HS-27A (cell line): ENCODE measurements around the gene SHOX.
"Not testable (repeated sequence)": the region's sequence is repeated elsewhere in the genome, so short reads cannot be mapped to it uniquely, and the experiment has no call there.

ENCODE experiments used
- DNase-seq: peaks from one replicate; pipeline ENCODE4 v3.0.0-alpha.2; 2012; ENCODE audit warnings: low read depth, missing footprints

The SHOX gene

DNA sequence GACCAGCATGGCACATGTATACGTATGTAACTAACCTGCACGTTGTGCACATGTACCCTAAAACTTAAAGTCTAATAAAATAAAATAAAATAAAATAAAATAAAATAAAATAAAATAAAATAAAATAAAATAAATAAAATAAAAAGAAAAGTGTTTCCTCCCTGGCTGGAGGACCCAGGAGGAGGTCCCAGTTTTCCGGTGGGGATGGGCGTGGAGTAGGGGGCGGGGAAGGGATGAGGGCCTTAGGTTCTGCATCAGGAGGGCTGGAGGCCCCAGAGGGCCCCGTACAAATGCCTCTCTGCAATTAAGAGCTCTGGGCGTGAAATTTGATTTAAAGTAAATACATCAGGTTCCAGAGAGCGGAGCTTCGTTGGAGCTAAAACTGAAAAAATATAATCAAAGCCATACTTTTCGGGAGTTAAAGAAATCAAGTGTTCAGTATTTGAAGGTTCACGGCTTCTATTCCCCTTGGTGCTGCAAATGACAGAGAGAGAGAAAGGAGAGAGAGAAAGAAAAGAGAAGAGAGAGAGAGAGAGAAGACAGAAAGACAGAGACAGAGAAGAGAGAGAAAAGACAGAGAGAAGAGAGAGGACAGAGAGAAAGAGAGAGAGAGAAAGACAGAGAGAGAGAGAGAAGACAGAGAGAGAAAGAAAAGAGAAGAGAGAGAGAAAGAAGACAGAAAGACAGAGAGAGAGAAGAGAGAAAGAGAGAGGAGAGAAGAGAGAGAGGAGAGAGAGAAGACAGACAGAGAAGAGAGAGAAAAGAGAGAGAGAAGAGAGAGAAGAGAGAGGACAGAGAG, 8.7 kb upstream of the SHOX start:
- DNase-seq: no peak

DNA sequence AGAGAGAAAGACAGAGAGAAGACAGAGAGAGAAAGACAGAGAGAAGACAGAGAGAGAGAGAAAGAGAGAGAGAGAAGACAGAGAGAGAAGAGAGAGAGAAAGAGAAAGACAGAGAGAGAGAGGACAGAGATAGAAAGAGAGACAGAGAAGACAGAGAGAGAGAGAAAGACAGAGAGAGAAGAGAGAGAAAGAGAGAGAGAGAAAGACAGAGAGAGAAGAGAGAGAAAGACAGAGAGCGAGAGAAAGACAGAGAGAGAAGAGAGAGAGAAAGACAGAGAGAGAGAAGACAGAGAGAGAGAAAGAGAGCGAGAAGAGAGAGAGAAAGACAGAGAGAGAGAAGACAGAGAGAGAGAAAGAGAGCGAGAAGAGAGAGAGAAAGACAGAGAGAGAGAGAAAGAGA, 7.8 kb upstream of the SHOX start:
- DNase-seq: not testable (repeated sequence)

- DNase-seq: no peak
Observed at GRCh38 chrX:623268-623598, 7.4 kb upstream of the SHOX start.

- DNase-seq: no peak
Observed at GRCh38 chrX:623599-624315, 6.8 kb upstream of the SHOX start.

GRCh38 chrX:625137-625691, 5.4 kb upstream of the SHOX start:
- no peak for DNase-seq

DNA sequence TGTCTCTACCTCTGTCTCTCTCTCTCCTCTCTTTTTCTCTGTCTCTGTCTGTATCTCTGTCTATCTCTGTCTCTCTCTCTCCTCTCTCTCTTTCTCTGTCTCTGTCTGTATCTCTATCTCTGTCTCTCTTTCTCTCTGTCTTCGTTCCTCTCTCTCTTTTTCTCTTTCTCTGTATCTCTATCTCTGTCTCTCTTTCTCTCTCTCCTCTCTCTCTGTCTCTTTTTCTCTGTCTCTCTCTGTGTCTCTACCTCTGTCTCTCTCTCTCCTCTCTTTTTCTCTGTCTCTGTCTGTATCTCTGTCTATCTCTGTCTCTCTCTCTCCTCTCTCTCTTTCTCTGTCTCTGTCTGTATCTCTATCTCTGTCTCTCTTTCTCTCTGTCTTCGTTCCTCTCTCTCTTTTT, 4.5 kb upstream of the SHOX start:
- not testable (repeated sequence) for DNase-seq

DNA sequence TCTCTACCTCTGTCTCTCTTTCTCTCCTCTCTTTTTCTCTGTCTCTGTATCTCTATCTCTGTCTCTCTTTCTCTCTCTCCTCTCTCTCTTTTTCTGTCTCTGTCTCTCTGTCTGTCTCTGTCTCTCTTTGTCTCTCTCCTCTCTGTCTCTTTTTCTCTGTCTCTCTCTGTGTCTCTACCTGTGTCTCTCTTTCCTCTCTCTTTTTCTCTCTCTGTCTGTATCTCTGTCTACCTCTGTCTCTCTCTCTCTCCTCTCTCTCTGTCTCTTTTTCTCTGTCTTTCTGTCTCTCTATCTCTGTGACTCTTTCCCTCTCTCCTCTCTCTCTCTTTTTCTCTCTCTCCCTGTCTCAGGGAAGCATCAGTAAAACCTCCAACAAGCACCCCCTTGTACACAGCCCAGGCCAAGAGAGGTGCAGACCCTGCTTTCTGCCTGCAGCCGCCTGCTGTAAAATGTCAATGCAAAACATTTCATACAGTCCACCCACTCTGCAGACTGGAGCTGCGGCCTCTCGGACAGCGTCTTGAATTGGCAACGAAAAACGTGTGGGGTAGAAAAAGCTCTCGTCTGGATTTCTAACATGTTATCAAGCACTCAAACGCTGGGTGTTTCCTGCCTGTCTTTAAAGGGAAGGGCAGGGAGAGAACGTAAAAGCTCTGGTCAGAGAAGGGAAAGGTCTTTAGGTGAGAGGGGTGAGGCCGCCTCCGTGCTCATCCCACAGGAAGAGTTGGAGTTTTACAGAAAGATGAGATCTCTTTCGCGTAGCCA, 3.7 kb upstream of the SHOX start:
- no peak for DNase-seq

DNA sequence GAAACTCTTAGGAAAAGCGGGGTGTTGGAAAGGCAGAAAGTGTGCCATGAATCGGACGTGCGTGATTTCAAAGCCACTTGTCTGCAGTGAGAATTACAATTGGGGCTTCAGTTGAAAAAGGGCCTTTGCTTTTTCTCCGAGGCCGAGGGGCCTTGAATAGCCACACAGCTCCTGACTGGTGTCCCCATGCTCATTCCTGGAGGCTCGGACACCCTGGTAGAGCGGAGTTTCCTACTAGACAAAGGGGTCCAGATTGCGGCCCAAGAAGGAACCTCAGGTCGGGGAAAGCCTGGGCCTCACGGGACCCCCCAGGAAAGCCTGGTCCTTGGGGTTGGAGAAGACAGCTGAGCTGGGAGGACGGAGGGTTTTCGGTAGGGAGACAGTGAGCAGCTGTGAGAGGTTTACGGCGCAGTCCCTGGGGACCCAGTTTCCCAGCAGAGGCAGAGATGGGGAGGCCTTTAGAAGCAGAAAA, 3.0 kb upstream of the SHOX start:
- DNase-seq: no peak

DNA sequence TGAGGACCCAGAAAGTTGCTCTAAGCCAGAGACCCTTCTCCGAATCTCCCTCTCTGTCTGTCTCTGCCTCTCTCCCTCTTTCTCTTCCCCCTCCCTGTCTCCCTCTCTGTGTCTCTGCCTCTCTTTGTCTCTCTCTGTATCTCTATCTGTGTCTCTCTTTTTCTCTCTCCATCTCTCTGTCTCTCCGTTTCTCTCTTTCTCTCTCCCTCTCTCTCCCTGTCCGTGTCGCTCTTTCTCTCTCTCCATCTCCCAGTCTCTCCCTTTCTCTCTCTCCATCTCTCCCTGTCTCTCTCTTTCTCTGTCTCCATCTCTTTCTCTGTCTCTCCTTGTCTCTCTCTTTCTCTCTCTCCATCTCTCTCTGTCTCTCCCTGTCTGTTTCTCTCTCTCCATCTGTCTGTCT, 2.6 kb upstream of the SHOX start:
- DNase-seq: no peak

GRCh38 chrX:629230-630006, 1.2 kb upstream of the SHOX start:
- no peak for DNase-seq

DNA sequence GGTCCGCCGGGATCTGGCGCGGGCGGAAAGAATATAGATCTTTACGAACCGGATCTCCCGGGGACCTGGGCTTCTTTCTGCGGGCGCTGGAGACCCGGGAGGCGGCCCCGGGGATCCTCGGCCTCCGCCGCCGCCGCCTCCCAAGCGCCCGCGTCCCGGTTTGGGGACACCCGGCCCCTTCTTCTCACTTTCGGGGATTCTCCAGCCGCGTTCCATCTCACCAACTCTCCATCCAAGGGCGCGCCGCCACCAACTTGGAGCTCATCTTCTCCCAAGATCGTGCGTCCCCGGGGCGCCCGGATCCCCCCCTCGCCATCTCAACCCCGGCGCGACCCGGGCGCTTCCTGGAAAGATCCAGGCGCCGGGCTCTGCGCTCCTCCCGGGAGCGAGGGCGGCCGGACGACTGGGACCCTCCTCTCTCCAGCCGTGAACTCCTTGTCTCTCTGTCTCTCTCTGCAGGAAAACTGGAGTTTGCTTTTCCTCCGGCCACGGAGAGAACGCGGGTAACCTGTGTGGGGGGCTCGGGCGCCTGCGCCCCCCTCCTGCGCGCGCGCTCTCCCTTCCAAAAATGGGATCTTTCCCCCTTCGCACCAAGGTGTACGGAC, 482 bp upstream of the SHOX start:
- no peak for DNase-seq

GRCh38 chrX:631802-632365, 1.3 kb downstream of the SHOX start:
- DNase-seq: no peak

GRCh38 chrX:632366-633042, 1.9 kb downstream of the SHOX start:
- no peak for DNase-seq

DNA sequence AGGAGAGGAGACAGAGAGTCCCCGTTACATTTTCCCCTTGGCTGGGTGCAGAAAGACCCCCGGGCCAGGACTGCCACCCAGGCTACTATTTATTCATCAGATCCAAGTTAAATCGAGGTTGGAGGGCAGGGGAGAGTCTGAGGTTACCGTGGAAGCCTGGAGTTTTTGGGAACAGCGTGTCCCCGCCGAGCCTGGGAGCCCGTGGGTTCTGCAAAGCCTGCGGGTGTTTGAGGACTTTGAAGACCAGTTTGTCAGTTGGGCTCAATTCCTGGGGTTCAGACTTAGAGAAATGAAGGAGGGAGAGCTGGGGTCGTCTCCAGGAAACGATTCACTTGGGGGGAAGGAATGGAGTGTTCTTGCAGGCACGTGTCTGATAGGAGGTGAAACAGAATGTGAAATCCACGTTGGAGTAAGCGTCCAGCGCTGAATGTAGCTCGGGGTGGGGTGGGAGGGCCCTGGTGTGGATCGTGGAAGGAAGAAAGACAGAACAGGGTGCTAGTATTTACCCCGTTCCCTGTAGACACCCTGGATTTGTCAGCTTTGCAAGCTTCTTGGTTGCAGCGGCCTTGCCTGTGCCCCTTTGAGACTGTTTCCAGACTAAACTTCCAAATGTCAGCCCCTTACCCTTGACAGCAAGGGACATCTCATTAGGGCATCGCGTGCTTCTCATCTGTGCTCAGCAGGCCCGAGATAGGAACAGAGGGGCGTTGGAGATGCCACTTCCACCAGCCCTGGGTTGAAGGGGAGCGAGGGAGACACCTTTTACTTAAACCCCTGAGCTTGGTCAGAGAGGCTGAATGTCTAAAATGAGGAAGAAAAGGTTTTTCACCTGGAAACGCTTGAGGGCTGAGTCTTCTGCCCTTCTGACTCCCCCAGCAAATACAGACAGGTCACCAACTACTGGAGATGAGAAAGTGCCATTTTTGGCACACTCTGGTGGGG, 2.7 kb downstream of the SHOX start:
- no peak for DNase-seq

DNA sequence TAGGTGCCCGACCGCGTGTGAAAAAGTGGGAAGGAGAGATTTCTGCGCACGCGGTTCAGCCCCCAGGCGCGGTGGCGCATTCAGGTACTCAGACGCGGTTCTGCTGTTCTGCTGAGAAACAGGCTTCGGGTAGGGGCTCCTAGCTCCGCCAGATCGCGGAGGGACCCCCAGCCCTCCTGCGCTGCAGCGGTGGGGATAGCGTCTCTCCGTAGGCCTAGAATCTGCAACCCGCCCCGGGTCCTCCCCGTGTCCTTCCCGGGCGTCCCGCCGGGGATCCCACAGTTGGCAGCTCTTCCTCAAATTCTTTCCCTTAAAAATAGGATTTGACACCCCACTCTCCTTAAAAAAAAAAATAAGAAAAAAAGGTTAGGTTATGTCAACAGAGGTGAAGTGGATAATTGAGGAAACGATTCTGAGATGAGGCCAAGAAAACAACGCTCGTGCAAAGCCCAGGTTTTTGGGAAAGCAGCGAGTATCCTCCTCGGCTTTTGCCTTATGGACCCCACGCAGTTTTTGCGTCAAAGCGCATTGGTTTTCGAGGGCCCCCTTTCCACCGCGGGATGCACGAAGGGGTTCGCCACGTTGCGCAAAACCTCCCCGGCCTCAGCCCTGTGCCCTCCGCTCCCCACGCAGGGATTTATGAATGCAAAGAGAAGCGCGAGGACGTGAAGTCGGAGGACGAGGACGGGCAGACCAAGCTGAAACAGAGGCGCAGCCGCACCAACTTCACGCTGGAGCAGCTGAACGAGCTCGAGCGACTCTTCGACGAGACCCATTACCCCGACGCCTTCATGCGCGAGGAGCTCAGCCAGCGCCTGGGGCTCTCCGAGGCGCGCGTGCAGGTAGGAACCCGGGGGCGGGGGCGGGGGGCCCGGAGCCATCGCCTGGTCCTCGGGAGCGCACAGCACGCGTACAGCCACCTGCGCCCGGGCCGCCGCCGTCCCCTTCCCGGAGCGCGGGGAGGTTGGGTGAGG, 3.7 kb downstream of the SHOX start:
- no peak for DNase-seq

DNA sequence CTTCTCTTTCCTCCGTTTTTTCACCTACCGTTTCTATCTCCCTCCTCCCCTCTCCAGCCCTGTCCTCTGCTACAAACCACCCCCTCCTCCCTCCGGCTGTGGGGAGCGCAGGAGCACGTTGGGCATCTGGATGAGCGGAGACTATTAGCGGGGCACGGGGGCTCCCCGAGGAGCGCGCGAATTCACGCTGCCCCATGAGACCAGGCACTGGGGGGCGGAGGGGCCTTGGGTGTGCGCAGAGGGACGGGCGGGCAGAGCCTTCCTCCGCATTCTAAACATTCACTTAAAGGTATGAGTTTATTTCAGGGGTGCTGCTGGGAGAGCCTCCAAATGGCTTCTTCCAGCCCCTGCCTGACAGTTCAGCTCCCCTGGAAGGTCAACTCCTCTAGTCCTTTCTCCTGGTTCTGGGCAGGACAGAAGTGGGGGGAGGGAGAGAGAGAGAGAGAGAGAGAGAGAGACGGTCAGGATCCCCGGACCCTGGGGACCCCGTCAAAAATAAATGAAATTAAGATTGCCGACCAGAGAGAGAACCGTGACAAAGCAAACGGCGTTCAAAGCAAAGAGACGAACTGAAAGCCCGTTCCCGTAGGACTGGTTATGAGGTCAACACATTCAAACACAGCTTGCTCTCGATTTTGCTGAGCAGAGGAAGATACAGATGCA, 5.0 kb downstream of the SHOX start:
- DNase-seq: no peak

- no peak for DNase-seq
Observed at GRCh38 chrX:636981-637659, 6.5 kb downstream of the SHOX start.
